ENCODE measurements around the gene KAT8. TPM values are rescaled to one million over a fixed set of nuclear protein-coding genes. Genes with fewer than 3 reads are reported as not detected.

The KAT8 gene
- total RNA-seq, 6 donors from 2014 or later, result 73.9 to 144 (median 83.6) TPM

GRCh38 chr16:31132303-31132979, 15.0 kb downstream of the KAT8 start:
- TF ChIP-seq EP300 (IDR thresholded peaks at IDR 0.05) (no peak), POLR2A (IDR thresholded peaks at IDR 0.05) (no peak), CTCF (IDR thresholded peaks at IDR 0.05) (no peak), POLR2AphosphoS5 (IDR thresholded peaks at IDR 0.05) (no peak)
- Histone ChIP-seq H3K4me1 (peaks cover 28 to 77% (median 48%) of the 10 kb centered on the region in 4 donors), H3K36me3 (peaks cover 0 to 51% (median 32%) of the 10 kb centered on the region in 4 donors), H3K27ac (peak overlapping the region in 3 of 4 donors; percentile 91 to 94 (median 92)), H3K9me3 (no peaks in the 10 kb centered on the region), H3K27me3 (no peaks in the 10 kb centered on the region), H3K4me3 (no peak overlapping the region)
- ATAC-seq (ENCODE audit: low FRiP score in 2 of 2) (no peak), DNase-seq (no peak)
- 83 to 87% methylated on average over 7 to 17 of the region's 20 CpGs for WGBS, 2 donors

- peak in 1 of 2 donors; percentile 64 for DNase-seq
- TF ChIP-seq POLR2AphosphoS5 (IDR thresholded peaks at IDR 0.05) (no peak), CTCF (IDR thresholded peaks at IDR 0.05) (no peak), POLR2A (IDR thresholded peaks at IDR 0.05) (no peak), EP300 (IDR thresholded peaks at IDR 0.05) (no peak)
- peaks cover 22 to 73% (median 43%) of the 10 kb centered on the region in 4 donors for H3K4me1 ChIP-seq
- peaks cover 0 to 45% (median 29%) of the 10 kb centered on the region in 4 donors for H3K36me3 ChIP-seq
- no peak for ATAC-seq (ENCODE audit: low FRiP score in 2 of 2)
- H3K9me3 ChIP-seq, result no peaks in the 10 kb centered on the region
- WGBS, 2 donors, result 79 to 85% methylated on average over 6 of the region's 6 CpGs
- peak overlapping the region in 3 of 4 donors; percentile 53 to 62 (median 54) for H3K4me3 ChIP-seq
- peak overlapping the region in 3 of 4 donors; percentile 87 to 91 (median 90) for H3K27ac ChIP-seq
- H3K27me3 ChIP-seq, result no peaks in the 10 kb centered on the region
Measured at GRCh38 chr16:31133046-31133501, 15.6 kb downstream of the KAT8 start.

GRCh38 chr16:31134091-31134571, 16.7 kb downstream of the KAT8 start:
- TF ChIP-seq POLR2A (IDR thresholded peaks at IDR 0.05), result no peak
- no peak for TF ChIP-seq POLR2AphosphoS5 (IDR thresholded peaks at IDR 0.05)
- no peak for TF ChIP-seq CTCF (IDR thresholded peaks at IDR 0.05)
- TF ChIP-seq EP300 (IDR thresholded peaks at IDR 0.05), result no peak
- DNase-seq (no peak), ATAC-seq (ENCODE audit: low FRiP score in 2 of 2) (no peak)
- no peaks in the 10 kb centered on the region for H3K27me3 ChIP-seq
- 36 to 39% methylated on average over 3 to 5 of the region's 5 CpGs for WGBS, 2 donors
- peaks cover 17 to 74% (median 41%) of the 10 kb centered on the region in 4 donors for H3K4me1 ChIP-seq
- H3K36me3 ChIP-seq, result peaks cover 0 to 34% (median 29%) of the 10 kb centered on the region in 4 donors
- peak overlapping the region; percentile 81 to 91 (median 88) for H3K27ac ChIP-seq
- peak overlapping the region in 3 of 4 donors; percentile 53 to 62 (median 54) for H3K4me3 ChIP-seq
- H3K9me3 ChIP-seq, result no peaks in the 10 kb centered on the region

- peaks cover 0 to 29% (median 27%) of the 10 kb centered on the region in 4 donors for H3K36me3 ChIP-seq
- WGBS, 2 donors, result 20 to 28% methylated on average over 9 to 17 of the region's 18 CpGs
- H3K9me3 ChIP-seq, result no peaks in the 10 kb centered on the region
- H3K4me3 ChIP-seq, result peak overlapping the region in 3 of 4 donors; percentile 53 to 62 (median 54)
- H3K4me1 ChIP-seq, result peaks cover 14 to 71% (median 36%) of the 10 kb centered on the region in 4 donors
- peak in 1 of 2 donors; percentile 82 for DNase-seq
- no peaks in the 10 kb centered on the region for H3K27me3 ChIP-seq
- peak overlapping the region; percentile 81 to 91 (median 88) for H3K27ac ChIP-seq
- TF ChIP-seq CTCF (IDR thresholded peaks at IDR 0.05), result peak in 3 of 6 experiments; percentile 17 to 55 (median 20)
- peak; percentile 13 to 63 for TF ChIP-seq POLR2AphosphoS5 (IDR thresholded peaks at IDR 0.05)
- TF ChIP-seq POLR2A (IDR thresholded peaks at IDR 0.05), result peak in 2 of 4 donors; percentile 54 to 67
- TF ChIP-seq EP300 (IDR thresholded peaks at IDR 0.05), result no peak
- peak; percentile 25 to 61 for ATAC-seq (ENCODE audit: low FRiP score in 2 of 2)
Measured at GRCh38 chr16:31134625-31135534, 17.4 kb downstream of the KAT8 start.

All from upper lobe of left lung (tissue), 6 donors.